NCI-H82 treated with DMSO at 0.1 percent for 48 hours (cell line): ENCODE data around the gene MRPL54.

Source experiments
- DNase-seq: peaks from one replicate; lab custom pipeline; 2025; ENCODE audit not compliant: unreplicated experiment; lab: John Stamatoyannopoulos, UW

MRPL54 gene

GRCh38 chr19:3768748-3769099, 6.2 kb downstream of the MRPL54 start:
- DNase-seq: no peak

DNA sequence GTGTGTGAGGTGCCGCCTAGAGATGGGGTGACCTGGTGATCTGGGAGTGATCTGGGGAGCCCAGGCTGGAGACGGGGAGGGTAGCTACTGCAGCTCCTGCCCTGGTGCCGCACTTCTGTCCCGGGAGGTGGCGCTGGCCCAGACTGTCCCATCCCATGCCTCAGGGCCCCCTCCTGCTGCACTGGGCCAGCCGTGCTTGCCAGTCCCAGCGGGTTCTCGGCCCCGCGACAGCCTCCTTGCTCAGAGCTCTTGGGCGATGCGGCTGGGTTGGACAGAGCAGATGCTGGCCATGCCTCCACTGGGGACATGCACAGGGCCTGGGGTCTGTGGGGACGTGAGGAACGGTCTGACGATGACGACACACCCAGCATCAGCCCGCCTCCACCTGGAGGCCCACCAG, 7.0 kb downstream of the MRPL54 start:
- DNase-seq: no peak

DNA sequence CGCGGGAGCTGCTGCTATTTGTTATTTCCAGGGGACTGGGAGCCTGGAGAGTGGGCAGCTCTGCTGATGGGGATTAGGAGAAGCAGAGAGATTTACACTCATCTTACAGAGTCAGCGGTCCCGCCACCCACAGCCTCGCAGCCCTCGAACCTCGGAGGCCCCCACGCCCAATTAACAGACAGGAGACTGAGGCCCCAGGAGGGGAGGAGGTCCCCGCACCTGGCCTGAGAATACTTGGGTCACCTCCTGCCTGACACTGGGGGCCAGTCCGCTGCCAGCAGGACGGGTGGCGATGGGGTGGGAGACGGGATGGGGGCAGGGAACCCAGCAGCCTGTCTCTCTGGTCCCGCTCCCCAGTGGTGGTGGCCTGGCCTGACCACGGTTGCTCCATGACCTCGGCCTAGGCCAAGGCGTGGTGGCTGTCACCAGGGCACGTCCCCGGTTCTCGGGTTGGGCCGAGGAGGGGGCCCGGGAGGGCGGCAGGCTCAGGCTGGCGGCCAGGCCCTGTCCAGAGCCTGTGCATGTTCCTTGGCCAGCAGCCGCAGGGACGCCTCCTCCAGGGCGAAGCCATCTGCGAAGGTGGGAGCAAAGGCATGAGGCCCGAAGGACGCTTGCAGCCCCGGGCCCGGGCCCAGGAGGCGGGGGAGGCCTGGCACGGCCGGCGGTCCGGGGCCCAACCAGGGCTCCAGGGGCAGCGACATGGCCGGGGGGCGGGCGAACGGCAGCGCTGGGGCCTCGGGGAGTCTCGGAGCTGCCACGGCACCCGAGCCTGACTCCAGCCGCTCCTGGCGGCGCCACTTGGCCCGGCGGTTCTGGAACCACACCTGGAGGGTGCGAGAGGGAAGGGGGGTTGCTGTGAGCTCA, 7.9 kb downstream of the MRPL54 start:
- no peak for DNase-seq

- no peak for DNase-seq
Observed at GRCh38 chr19:3771000-3771905, 8.8 kb downstream of the MRPL54 start.

- DNase-seq: no peak
Observed at GRCh38 chr19:3771906-3772455, 9.5 kb downstream of the MRPL54 start, which contains the start of gene RAX2. Gene RAX2 (minus strand): TSS chr19:3772228. CDS start chr19:3771742, 486 bp downstream.

GRCh38 chr19:3773814-3774515, 11.5 kb downstream of the MRPL54 start:
- no peak for DNase-seq

GRCh38 chr19:3774621-3775373, 12.3 kb downstream of the MRPL54 start:
- peak; percentile 50 for DNase-seq

DNA sequence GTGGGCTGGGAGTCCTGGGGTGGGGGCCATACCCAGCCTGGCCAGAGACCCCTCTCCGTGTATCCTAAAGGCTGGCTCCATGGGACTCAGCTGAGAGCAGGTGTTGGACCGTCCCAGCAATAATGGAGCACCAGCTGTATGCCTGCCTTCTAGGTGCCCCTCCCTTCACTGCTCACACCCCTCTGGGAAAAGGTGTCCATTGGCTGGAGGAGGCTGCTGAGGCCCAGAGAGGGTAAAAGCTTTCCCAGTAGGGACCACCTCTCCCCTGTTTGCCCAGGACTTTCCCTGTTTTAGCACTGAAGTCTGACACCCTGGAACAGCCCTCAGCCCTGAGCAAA, 12.9 kb downstream of the MRPL54 start:
- DNase-seq: no peak

DNA sequence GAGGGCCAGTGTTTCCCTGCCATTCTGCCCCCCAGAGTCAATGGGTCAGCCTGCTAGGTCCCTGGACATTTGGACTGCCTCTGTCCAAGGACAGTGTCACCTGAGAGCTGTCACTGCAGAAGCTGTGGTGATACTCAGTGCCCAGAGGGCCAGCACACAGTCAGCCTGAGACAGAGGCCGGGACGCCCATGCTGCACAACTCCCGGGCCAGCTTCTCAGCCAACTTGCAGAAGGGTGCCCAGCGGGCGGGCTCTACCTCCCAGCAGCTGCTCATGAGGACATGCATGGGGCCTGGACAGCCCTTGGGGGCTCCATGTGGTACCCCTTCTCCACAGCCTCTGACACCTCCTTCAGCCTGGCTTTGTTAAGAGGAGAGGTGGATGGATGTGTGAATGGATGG, 13.3 kb downstream of the MRPL54 start:
- DNase-seq: no peak

DNA sequence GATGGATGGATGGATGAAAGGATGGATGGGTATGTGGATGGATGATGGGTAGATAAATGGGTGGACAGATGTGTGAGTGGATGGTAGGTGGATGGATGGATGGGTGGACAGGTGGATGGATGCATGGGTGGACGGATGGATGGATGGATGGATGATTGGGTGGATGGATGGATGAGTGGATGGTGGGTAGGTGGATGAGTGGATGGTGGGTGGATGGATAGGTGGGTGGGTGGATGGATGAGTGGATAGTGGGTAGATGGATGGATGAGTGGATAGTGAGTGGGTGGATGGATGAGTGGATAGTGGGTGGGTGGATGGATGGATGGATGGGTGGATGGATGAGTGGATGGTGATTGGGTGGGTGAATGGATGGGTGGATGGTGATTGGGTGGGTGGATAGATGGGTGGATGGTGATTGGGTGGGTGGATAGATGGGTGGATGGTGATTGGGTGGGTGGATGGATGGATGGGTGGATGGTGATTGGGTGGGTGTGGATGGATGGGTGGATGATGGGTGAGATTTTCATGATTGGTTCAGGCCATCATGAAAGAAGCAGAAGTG, 14.1 kb downstream of the MRPL54 start:
- no peak for DNase-seq

DNA sequence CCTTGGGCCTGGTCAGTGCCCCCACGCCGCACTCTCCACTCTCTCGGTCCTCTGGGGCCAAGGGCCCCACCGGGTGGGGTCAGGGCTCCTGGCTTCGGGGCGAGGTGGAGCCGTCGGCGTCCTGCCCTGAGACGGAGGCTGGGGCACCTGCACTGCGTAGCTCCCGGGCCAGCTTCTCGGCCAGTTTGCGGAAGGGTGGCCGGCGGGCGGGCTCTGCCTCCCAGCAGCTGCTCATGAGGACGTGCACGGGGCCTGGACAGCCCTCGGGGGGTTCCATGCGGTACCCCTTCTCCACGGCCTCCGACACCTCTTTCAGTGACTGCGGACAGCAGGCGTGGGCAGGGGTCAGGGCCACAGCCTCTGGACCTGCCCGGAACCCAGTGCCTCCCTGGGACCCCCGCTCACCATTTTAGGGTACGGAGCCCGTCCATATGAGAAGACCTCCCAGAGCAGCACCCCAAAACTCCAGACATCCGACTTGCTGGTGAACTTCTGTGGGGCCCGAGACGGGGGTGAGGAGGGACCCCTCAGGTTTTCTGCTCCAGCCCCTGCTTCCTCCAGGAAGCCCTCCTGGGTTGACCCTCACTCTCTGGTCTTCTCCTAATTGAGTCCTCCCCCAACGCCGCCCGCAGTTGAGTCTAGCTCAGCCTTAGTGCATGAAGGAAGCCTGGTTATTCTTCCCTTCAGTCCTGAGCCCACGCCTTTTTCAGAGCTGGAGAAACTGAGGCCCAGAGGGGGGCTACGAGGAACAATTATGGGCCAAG, 15.8 kb downstream of the MRPL54 start:
- DNase-seq: no peak

DNA sequence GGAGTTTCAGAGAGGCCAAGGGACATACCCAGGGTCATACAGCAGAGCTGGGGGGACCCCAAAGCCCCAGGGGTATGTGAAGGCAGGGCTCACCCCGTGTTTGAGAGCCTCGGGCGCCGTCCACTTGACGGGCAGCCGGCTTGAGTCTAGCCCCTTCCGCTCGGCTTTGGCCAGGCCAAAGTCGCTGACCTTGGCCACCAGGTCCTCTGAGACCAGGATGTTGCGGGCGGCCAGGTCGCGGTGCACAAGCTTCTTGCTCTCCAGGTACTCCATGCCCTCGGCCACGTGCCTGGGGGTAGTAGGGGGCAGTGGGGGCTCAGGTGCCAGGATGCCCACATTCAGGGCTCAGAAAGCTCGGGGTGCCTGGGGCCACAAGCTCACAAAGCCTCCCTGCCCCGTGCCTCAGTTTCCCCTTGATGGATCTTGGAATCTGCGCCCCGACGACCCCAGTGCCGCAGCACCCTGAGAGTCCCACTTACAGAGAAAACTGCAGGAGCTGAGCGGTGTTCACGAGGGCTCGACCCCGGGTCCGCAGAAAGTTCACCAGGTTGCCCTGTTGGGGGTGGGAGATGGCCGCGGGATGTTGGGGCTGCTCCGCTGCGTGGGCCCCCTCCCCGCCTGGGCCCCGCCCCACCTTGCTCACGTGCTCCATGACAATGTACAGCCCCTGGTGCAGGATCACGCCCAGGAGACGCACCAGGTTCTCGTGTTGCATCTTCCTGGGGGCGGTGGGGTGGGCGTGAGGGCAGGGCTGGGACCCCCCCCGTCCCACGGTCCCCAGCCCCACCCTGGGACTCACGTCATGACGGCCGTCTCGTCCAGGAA, 16.6 kb downstream of the MRPL54 start:
- DNase-seq: no peak

DNA sequence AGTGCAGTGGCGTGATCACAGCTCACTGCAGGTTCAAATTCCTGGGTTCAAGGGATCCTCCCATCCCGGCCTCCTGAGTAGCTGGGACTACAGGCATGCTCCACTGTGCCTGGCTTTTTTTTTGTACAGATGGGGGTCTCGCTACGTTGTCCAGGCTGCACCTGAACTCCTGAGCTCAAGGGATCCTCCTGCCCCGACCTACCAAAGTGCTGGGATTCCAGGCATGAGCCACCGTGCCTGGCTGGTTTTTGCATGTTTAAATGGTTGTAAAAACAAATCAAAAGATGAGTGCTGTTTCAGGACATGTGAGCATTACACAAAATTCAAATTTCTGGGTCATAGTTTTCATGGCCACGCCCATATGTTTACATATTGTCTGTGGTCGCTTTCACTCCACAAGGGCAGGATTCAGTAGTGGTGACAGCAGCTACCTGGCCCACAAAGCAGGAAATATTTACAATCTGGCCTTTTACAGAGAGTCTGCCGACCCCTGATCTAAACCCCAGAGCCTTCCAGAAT, 18.4 kb downstream of the MRPL54 start:
- DNase-seq: no peak

- DNase-seq: no peak
Observed at GRCh38 chr19:3781603-3782002, 19.1 kb downstream of the MRPL54 start.

GRCh38 chr19:3782330-3782729, 19.8 kb downstream of the MRPL54 start:
- DNase-seq: no peak

- DNase-seq: no peak
Observed at GRCh38 chr19:3782903-3783302, 20.4 kb downstream of the MRPL54 start.

DNA sequence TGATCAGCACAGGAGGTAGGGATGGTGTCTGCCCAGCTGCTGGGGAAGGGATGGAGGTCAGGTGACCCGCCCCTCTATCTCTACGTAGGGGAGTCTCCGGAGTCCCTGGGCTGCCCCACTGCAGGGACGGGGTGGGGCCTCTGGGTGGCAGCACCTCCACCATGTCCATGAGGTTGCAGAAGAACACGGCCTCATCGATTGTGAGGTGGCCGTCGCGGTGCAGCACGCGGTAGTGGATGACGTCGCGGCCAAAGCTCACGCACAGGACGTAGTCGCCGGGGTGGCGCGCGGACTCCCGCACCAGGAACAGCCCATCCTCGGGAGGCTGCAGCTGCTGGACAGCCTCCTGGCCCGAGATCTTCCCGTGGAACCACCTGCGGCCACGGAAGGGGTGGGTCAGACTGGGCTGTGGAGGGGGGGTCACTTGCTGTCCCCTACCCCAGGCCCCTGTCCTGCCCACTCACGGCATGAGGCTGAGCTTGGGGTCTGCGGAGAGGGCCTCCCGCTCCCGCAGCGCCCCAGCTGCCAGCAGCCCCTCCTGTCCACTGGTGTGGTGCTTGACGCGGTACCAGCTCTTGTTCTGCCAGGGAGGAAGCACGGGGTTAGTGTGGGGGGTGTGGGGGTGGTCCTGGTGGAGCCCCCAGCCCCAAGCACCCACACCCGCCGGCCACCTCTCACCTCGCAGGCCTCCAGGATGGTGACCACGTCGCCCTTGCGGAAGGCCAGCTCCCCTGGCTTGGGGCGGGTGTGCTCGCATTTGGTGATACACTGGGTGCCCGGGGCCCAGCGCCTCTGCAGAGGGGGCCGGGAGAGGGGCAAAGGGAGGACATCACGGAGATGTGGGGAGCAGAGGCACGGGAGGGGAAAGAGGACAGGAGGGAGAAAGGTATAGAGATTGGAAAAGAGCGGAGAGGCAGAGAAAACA, 21.4 kb downstream of the MRPL54 start:
- no peak for DNase-seq
